WTC11 (cell line): ENCODE results near the gene FGF8. TPM values are rescaled to one million over a fixed set of nuclear protein-coding genes. Genes with fewer than 3 reads are reported as not detected.

Experiments
- ATAC-seq: fragments of 200-7000 bp; cut with Tn5 transposase; 2 replicates; pipeline ENCODE4 v1.10.0; 2021; ENCODE audit warnings: mild to moderate bottlenecking, moderate library complexity
- CTCF ChIA-PET: fragments of 300-600 bp; sonication (Branson Sonifier 250); formaldehyde crosslinking; loops from one replicate; lab custom pipeline; 2021; ENCODE audit warnings: antibody characterized with exemption; lab: Charles Lee
- POLR2A ChIA-PET: fragments of 350-600 bp; sonication (Branson Sonifier 250); formaldehyde crosslinking; loops from one replicate; lab custom pipeline; 2021; ENCODE audit warnings: antibody characterized with exemption; lab: Charles Lee
- DNase-seq: peaks from one replicate; pipeline ENCODE4 v3.0.0; 2021; ENCODE audit warnings: low spot score
- H3K27ac Mint-ChIP-seq: 2 replicates; pipeline ENCODE4 v1.8.0; 2021; ENCODE audit warnings: mixed read lengths
- H3K27me3 Mint-ChIP-seq: 2 replicates; pipeline ENCODE4 v1.8.0; 2021; ENCODE audit warnings: low read depth, mild to moderate bottlenecking, moderate library complexity, mixed read lengths
- H3K36me3 Mint-ChIP-seq: 2 replicates; pipeline ENCODE4 v1.8.0; 2021; ENCODE audit warnings: mixed read lengths
- H3K4me1 Mint-ChIP-seq: 2 replicates; pipeline ENCODE4 v1.8.0; 2022; ENCODE audit warnings: mixed read lengths
- H3K4me3 Mint-ChIP-seq: 2 replicates; pipeline ENCODE4 v1.8.0; 2021; ENCODE audit warnings: mild to moderate bottlenecking, moderate library complexity, mixed read lengths
- H3K9me3 Mint-ChIP-seq: 2 replicates; pipeline ENCODE4 v1.8.0; 2021; ENCODE audit warnings: mixed read lengths
- ELF4 ChIP-seq: sonication (generic); formaldehyde crosslinking; IDR thresholded peaks from 2 replicates; pipeline ENCODE4 v1.8.1; 2022; ENCODE audit warnings: low read depth, mild to moderate bottlenecking, moderate library complexity, missing genetic modification reagents
- ETV6 ChIP-seq: sonication (generic); formaldehyde crosslinking; IDR thresholded peaks from 2 replicates; pipeline ENCODE4 v1.8.1; 2022; ENCODE audit warnings: mild to moderate bottlenecking, missing genetic modification reagents
- FOXJ3 ChIP-seq: sonication (generic); formaldehyde crosslinking; IDR thresholded peaks from 2 replicates; pipeline ENCODE4 v1.9.0; 2021; ENCODE audit warnings: missing genetic modification reagents, mild to moderate bottlenecking, borderline replicate concordance
- OVOL2 ChIP-seq: fragments of 250-450 bp; sonication (Bioruptor Pico); IDR thresholded peaks from 2 replicates; pipeline ENCODE4 v1.9.0; 2021; ENCODE audit warnings: mild to moderate bottlenecking, borderline replicate concordance
- PRRX2 ChIP-seq: fragments of 250-450 bp; sonication (Bioruptor Pico); IDR thresholded peaks from 2 replicates; pipeline ENCODE4 v1.8.0; 2021; ENCODE audit warnings: mild to moderate bottlenecking
- RORB ChIP-seq: fragments of 250-450 bp; sonication (Bioruptor Pico); IDR thresholded peaks from 2 replicates; pipeline ENCODE4 v1.9.0; 2021; ENCODE audit warnings: mild to moderate bottlenecking
- SOX15 ChIP-seq: fragments of 250-450 bp; sonication (Bioruptor Pico); IDR thresholded peaks from 2 replicates; pipeline ENCODE4 v1.9.0; 2021; ENCODE audit warnings: mild to moderate bottlenecking
- TCF7 ChIP-seq: sonication (generic); formaldehyde crosslinking; IDR thresholded peaks from 2 replicates; pipeline ENCODE4 v1.8.0; 2022; ENCODE audit warnings: mild to moderate bottlenecking, low read depth, missing genetic modification reagents, moderate library complexity
- ZNF671 ChIP-seq: fragments of 250-450 bp; sonication (Bioruptor Pico); IDR thresholded peaks from 2 replicates; pipeline ENCODE4 v1.8.0; 2021; ENCODE audit warnings: mild to moderate bottlenecking
- total RNA-seq: library from RNA; stranded (reverse); gene quantifications from 3 replicates; pipeline ENCODE4 v1.2.3, GENCODE V29; 2021
- TF ChIP-seq, protein P1 (sequence below): fragments of 250-450 bp; sonication (Bioruptor Pico); IDR thresholded peaks from 2 replicates; pipeline ENCODE4 v2.1.2; 2022; ENCODE audit warnings: mild to moderate bottlenecking, moderate library complexity
- TF ChIP-seq, protein P2 (sequence below): sonication (generic); formaldehyde crosslinking; IDR thresholded peaks from 2 replicates; pipeline ENCODE4 v1.8.1; 2022; ENCODE audit warnings: low read depth, missing genetic modification reagents, borderline replicate concordance
- TF ChIP-seq, protein P3 (sequence below): sonication (generic); formaldehyde crosslinking; IDR thresholded peaks from 2 replicates; pipeline ENCODE4 v1.8.1; 2023; ENCODE audit warnings: mild to moderate bottlenecking, moderate library complexity, missing genetic modification reagents
- TF ChIP-seq, protein P4 (sequence below): fragments of 250-450 bp; sonication (Bioruptor Pico); IDR thresholded peaks from 2 replicates; pipeline ENCODE4 v1.9.0; 2021; ENCODE audit warnings: moderate library complexity, mild to moderate bottlenecking, inconsistent platforms, borderline replicate concordance
- TF ChIP-seq, protein P5 (sequence below): sonication (generic); formaldehyde crosslinking; IDR thresholded peaks from 2 replicates; pipeline ENCODE4 v1.8.1; 2023; ENCODE audit warnings: mild to moderate bottlenecking, missing genetic modification reagents
- TF ChIP-seq, protein P6 (sequence below): sonication (generic); formaldehyde crosslinking; IDR thresholded peaks from 2 replicates; pipeline ENCODE4 v1.8.0; 2022; ENCODE audit warnings: missing genetic modification reagents
- TF ChIP-seq, protein P7 (sequence below): sonication (generic); formaldehyde crosslinking; IDR thresholded peaks from 2 replicates; pipeline ENCODE4 v1.8.1; 2023; ENCODE audit warnings: mild to moderate bottlenecking, missing genetic modification reagents, borderline replicate concordance

The FGF8 gene
- total RNA-seq, 1 experiment from 2014 or later = 28.9 TPM

DNA sequence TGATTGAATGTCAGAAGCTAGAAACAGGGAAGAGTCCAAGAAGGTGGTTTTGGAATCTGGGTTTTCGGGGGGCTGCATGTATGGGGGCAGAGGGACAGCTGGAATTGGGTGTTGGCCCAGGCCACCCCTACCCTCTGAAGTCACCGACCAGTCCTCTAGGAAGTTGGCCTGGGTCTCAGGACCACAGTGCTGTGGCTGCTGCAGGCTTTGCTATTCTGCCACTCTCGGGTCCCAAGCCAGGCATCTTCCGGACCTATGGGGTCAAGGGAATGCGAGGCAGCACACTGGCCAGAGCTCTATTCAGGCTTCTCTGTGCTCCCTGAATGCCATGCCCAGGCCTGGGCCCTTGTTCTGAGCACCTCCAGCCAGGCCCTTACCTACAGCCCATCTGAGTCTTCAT lies 13.2 kb downstream of the FGF8 start:
- TF ChIP-seq ELF4 (CRISPR knock-in tag) (no peak), OVOL2 (CRISPR knock-in tag) (no peak), ZNF671 (no peak), ETV6 (no peak), PRRX2 (CRISPR knock-in tag) (no peak), FOXJ3 (CRISPR knock-in tag) (no peak), TCF7 (CRISPR knock-in tag) (no peak), RORB (CRISPR knock-in tag) (no peak), SOX15 (no peak)
- TF ChIP-seq, protein P1, sequence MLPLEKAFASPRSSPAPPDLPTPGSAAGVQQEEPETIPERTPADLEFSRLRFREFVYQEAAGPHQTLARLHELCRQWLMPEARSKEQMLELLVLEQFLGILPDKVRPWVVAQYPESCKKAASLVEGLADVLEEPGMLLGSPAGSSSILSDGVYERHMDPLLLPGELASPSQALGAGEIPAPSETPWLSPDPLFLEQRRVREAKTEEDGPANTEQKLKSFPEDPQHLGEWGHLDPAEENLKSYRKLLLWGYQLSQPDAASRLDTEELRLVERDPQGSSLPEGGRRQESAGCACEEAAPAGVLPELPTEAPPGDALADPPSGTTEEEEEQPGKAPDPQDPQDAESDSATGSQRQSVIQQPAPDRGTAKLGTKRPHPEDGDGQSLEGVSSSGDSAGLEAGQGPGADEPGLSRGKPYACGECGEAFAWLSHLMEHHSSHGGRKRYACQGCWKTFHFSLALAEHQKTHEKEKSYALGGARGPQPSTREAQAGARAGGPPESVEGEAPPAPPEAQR (CRISPR knock-in tag) = no peak
- TF ChIP-seq, protein P2, sequence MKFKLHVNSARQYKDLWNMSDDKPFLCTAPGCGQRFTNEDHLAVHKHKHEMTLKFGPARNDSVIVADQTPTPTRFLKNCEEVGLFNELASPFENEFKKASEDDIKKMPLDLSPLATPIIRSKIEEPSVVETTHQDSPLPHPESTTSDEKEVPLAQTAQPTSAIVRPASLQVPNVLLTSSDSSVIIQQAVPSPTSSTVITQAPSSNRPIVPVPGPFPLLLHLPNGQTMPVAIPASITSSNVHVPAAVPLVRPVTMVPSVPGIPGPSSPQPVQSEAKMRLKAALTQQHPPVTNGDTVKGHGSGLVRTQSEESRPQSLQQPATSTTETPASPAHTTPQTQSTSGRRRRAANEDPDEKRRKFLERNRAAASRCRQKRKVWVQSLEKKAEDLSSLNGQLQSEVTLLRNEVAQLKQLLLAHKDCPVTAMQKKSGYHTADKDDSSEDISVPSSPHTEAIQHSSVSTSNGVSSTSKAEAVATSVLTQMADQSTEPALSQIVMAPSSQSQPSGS = no peak
- TF ChIP-seq, protein P3, sequence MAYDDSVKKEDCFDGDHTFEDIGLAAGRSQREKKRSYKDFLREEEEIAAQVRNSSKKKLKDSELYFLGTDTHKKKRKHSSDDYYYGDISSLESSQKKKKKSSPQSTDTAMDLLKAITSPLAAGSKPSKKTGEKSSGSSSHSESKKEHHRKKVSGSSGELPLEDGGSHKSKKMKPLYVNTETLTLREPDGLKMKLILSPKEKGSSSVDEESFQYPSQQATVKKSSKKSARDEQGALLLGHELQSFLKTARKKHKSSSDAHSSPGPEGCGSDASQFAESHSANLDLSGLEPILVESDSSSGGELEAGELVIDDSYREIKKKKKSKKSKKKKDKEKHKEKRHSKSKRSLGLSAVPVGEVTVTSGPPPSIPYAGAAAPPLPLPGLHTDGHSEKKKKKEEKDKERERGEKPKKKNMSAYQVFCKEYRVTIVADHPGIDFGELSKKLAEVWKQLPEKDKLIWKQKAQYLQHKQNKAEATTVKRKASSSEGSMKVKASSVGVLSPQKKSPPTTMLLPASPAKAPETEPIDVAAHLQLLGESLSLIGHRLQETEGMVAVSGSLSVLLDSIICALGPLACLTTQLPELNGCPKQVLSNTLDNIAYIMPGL (CRISPR knock-in tag) = no peak
- TF ChIP-seq, protein P4, sequence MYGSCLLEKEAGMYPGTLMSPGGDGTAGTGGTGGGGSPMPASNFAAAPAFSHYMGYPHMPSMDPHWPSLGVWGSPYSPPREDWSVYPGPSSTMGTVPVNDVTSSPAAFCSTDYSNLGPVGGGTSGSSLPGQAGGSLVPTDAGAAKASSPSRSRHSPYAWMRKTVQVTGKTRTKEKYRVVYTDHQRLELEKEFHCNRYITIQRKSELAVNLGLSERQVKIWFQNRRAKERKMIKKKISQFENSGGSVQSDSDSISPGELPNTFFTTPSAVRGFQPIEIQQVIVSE = no peak
- TF ChIP-seq, protein P5, sequence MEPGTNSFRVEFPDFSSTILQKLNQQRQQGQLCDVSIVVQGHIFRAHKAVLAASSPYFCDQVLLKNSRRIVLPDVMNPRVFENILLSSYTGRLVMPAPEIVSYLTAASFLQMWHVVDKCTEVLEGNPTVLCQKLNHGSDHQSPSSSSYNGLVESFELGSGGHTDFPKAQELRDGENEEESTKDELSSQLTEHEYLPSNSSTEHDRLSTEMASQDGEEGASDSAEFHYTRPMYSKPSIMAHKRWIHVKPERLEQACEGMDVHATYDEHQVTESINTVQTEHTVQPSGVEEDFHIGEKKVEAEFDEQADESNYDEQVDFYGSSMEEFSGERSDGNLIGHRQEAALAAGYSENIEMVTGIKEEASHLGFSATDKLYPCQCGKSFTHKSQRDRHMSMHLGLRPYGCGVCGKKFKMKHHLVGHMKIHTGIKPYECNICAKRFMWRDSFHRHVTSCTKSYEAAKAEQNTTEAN = no peak
- TF ChIP-seq, protein P6, sequence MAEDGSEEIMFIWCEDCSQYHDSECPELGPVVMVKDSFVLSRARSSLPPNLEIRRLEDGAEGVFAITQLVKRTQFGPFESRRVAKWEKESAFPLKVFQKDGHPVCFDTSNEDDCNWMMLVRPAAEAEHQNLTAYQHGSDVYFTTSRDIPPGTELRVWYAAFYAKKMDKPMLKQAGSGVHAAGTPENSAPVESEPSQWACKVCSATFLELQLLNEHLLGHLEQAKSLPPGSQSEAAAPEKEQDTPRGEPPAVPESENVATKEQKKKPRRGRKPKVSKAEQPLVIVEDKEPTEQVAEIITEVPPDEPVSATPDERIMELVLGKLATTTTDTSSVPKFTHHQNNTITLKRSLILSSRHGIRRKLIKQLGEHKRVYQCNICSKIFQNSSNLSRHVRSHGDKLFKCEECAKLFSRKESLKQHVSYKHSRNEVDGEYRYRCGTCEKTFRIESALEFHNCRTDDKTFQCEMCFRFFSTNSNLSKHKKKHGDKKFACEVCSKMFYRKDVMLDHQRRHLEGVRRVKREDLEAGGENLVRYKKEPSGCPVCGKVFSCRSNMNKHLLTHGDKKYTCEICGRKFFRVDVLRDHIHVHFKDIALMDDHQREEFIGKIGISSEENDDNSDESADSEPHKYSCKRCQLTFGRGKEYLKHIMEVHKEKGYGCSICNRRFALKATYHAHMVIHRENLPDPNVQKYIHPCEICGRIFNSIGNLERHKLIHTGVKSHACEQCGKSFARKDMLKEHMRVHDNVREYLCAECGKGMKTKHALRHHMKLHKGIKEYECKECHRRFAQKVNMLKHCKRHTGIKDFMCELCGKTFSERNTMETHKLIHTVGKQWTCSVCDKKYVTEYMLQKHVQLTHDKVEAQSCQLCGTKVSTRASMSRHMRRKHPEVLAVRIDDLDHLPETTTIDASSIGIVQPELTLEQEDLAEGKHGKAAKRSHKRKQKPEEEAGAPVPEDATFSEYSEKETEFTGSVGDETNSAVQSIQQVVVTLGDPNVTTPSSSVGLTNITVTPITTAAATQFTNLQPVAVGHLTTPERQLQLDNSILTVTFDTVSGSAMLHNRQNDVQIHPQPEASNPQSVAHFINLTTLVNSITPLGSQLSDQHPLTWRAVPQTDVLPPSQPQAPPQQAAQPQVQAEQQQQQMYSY (CRISPR knock-in tag) = no peak
- TF ChIP-seq, protein P7, sequence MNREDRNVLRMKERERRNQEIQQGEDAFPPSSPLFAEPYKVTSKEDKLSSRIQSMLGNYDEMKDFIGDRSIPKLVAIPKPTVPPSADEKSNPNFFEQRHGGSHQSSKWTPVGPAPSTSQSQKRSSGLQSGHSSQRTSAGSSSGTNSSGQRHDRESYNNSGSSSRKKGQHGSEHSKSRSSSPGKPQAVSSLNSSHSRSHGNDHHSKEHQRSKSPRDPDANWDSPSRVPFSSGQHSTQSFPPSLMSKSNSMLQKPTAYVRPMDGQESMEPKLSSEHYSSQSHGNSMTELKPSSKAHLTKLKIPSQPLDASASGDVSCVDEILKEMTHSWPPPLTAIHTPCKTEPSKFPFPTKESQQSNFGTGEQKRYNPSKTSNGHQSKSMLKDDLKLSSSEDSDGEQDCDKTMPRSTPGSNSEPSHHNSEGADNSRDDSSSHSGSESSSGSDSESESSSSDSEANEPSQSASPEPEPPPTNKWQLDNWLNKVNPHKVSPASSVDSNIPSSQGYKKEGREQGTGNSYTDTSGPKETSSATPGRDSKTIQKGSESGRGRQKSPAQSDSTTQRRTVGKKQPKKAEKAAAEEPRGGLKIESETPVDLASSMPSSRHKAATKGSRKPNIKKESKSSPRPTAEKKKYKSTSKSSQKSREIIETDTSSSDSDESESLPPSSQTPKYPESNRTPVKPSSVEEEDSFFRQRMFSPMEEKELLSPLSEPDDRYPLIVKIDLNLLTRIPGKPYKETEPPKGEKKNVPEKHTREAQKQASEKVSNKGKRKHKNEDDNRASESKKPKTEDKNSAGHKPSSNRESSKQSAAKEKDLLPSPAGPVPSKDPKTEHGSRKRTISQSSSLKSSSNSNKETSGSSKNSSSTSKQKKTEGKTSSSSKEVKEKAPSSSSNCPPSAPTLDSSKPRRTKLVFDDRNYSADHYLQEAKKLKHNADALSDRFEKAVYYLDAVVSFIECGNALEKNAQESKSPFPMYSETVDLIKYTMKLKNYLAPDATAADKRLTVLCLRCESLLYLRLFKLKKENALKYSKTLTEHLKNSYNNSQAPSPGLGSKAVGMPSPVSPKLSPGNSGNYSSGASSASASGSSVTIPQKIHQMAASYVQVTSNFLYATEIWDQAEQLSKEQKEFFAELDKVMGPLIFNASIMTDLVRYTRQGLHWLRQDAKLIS (CRISPR knock-in tag) = no peak
- TF ChIP-seq, all 79 proteins: peak for 0
- H3K36me3 Mint-ChIP-seq = no peaks in the 10 kb centered on the region
- DNase-seq (no peak), ATAC-seq (no peak)
- H3K27me3 Mint-ChIP-seq = peaks cover 8% of the 10 kb centered on the region
- H3K4me1 Mint-ChIP-seq = peaks cover 19% of the 10 kb centered on the region
- no peak overlapping the region for H3K4me3 Mint-ChIP-seq
- H3K27ac Mint-ChIP-seq = no peak overlapping the region
- CTCF ChIA-PET = interaction anchor here (1.3 to 1.6 kb wide), 3 partner anchors 11 to 19 kb away, joined by 3 to 6 read pairs (median 5); no protein-coding TSS in a partner anchor
- POLR2A ChIA-PET = interaction anchor here (0.6 kb wide), 1 partner anchor 432 kb away, joined by 7 read pairs; no protein-coding TSS in a partner anchor
- H3K9me3 Mint-ChIP-seq = no peaks in the 10 kb centered on the region
